Measurements from ENCODE around the gene ERRFI1. TPM values are rescaled to one million over a fixed set of nuclear protein-coding genes. Genes with fewer than 3 reads are reported as not detected.

The ERRFI1 gene
- total and polyA plus RNA-seq, 10 of the 15 experiments (the other 5 are each of a cell fraction or from before 2014, with no cell fraction given), result 0.90 to 6.5 (median 3.1) TPM

DNA sequence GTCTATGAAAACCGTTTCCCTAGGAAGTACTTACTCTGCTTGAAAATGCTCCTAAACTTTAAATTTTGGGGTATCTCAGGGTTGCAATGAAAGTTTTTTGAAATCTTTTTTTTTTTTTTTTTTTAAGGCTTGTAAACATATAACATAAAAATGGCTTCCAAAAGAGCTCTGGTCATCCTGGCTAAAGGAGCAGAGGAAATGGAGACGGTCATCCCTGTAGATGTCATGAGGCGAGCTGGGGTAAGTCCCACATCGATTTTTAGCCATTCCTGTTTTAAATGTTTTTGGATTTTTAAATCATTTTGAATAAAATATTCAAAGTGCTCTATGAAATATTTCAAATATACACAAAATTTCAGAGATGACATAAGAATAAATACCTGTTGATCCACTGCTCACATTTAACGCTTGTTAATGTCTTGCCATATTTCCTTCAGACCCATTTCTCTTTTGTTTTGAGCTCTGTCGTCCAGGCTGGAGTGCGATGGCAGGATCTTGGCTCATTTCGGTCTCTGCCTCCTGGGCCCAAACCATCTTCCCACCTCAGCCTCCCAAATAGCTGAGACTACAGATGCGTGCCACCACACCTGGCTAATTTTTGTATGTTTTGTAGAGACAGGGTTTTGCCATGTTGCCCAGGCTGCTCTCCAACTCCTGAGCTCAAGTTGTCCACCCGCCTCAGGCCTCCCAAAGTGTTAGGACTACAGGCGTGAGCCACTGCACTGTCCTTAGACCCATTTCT lies 63.3 kb downstream of the ERRFI1 start:
- FAIRE-seq, result no peak
- RAD21 ChIA-PET (ENCODE audit: unreplicated experiment), result interaction anchor here (1.1 to 1.3 kb wide), 2 partner anchors 13 to 22 kb away, joined by 3 to 5 read pairs; partner anchors contain the start of gene TNFRSF9

DNA sequence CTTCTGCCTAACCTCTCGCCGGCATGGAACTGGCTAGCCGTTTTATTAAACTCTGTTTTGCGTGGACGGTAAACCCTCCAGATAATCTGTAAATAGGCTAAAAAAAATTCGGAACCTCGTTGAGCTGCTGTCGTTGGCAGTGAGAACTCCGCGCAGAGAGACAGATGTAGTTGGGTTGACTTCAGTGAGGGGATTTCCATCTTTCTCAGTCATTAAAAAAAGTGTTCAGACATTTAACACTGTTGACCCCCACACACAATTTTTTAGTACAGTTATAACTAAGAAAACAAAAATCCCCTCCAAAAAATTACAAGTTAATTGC lies 64.1 kb downstream of the ERRFI1 start:
- H3K36me3 ChIP-seq (ENCODE audit: control insufficient read depth in 2 of 2, insufficient read depth in 2 of 2, low read length in 1 of 2), result peaks cover 0 to 21% of the 10 kb centered on the region in 2 experiments; a peak in 3 of 4 replicates
- peak overlapping the region; percentile 71 for H3K4me2 ChIP-seq (ENCODE audit: control insufficient read depth, insufficient read depth)
- WGBS (ENCODE audit: insufficient coverage, insufficient replicate concordance, low lambda C conversion rate, missing lambda C conversion rate), result 3% methylated on average over 10 of the region's 10 CpGs
- DNase-seq (ENCODE audit: low read depth, low spot score), result no peak
- peaks cover 50% of the 10 kb centered on the region for H3K79me2 ChIP-seq (ENCODE audit: control insufficient read depth, insufficient read depth, low read length)
- no peak for FAIRE-seq
- ChIA-PET CTCF (interaction anchor here (1.1 kb wide), 1 partner anchor 22 kb away, joined by 4 read pairs; the partner anchor contains the start of gene TNFRSF9), SMC1A (ENCODE audit: uncharacterized antibody, unreplicated experiment) (interaction anchor here (0.8 to 2.5 kb wide), 4 partner anchors 18 to 31 kb away, joined by 3 to 7 read pairs (median 4); partner anchors contain the start of gene TNFRSF9), POLR2A (interaction anchor here (1.0 to 1.5 kb wide), 3 partner anchors 13 to 22 kb away, joined by 3 to 5 read pairs (median 4); no protein-coding TSS in a partner anchor), RAD21 (ENCODE audit: unreplicated experiment) (interaction anchor here (1.3 to 1.4 kb wide), 2 partner anchors 14 to 20 kb away, joined by 3 to 4 read pairs; no protein-coding TSS in a partner anchor)
- H3K9me3 ChIP-seq (replicated peaks; ENCODE audit: control insufficient read depth, insufficient read depth, low read length), result no peaks in the 10 kb centered on the region
- peak overlapping the region; percentile 94 for H3K27ac ChIP-seq (ENCODE audit: control insufficient read depth, insufficient read depth)
- peak overlapping the region; percentile 97 for H3K9ac ChIP-seq (ENCODE audit: control insufficient read depth, insufficient read depth, low read length)
- H2AFZ ChIP-seq (ENCODE audit: control insufficient read depth, low read depth, low read length), result peak overlapping the region; percentile 77
- peak overlapping the region; percentile 84 for H3K4me3 ChIP-seq
- H3K4me1 ChIP-seq (ENCODE audit: control insufficient read depth, insufficient read depth, low read length), result peaks cover 6% of the 10 kb centered on the region; the same call in 1 of the 2 replicates
- intact Hi-C loops (cut with micrococcal nuclease; ENCODE audit: unreplicated experiment), result no loop called here
- no peaks in the 10 kb centered on the region for H3K27me3 ChIP-seq (replicated peaks in 1 of 2; ENCODE audit: control insufficient read depth in 2 of 2, insufficient read depth in 2 of 2, low read length in 1 of 2)
- no TSS peak for BruUV-seq (replicated peaks)
- no peaks in the 10 kb centered on the region; the same call in 1 of the 2 replicates for H4K20me1 ChIP-seq (ENCODE audit: control insufficient read depth, insufficient read depth)
- in situ Hi-C loops (cut with MboI), result no loop called here
- peak; percentile 52 for ATAC-seq
- no peak for TF ChIP-seq SPI1 (IDR thresholded peaks at IDR 0.05; ENCODE audit: borderline replicate concordance, insufficient read depth, low read depth, low read length)
- TF ChIP-seq, protein P1, sequence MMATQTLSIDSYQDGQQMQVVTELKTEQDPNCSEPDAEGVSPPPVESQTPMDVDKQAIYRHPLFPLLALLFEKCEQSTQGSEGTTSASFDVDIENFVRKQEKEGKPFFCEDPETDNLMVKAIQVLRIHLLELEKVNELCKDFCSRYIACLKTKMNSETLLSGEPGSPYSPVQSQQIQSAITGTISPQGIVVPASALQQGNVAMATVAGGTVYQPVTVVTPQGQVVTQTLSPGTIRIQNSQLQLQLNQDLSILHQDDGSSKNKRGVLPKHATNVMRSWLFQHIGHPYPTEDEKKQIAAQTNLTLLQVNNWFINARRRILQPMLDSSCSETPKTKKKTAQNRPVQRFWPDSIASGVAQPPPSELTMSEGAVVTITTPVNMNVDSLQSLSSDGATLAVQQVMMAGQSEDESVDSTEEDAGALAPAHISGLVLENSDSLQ (IDR thresholded peaks at IDR 0.05), result peak; percentile 45; the same call in 1 of the 2 replicates
- TF ChIP-seq MEF2B (IDR thresholded peaks at IDR 0.05; ENCODE audit: partially characterized antibody, poor library complexity, severe bottlenecking), result no peak
- TF ChIP-seq ZNF217 (IDR thresholded peaks at IDR 0.05), result 0 out of 2 replicates have a peak, but pooled peaks have one; percentile 9
- no peak for TF ChIP-seq MXI1 (IDR thresholded peaks at IDR 0.05; ENCODE audit: low read depth, low read length)
- no peak for TF ChIP-seq ETV6 (conservative IDR thresholded peaks at IDR 0.05 in 1 of 2, IDR thresholded peaks at IDR 0.05 in 1 of 2; ENCODE audit: borderline replicate concordance in 1 of 2, low read depth in 1 of 2)
- TF ChIP-seq, protein P2, sequence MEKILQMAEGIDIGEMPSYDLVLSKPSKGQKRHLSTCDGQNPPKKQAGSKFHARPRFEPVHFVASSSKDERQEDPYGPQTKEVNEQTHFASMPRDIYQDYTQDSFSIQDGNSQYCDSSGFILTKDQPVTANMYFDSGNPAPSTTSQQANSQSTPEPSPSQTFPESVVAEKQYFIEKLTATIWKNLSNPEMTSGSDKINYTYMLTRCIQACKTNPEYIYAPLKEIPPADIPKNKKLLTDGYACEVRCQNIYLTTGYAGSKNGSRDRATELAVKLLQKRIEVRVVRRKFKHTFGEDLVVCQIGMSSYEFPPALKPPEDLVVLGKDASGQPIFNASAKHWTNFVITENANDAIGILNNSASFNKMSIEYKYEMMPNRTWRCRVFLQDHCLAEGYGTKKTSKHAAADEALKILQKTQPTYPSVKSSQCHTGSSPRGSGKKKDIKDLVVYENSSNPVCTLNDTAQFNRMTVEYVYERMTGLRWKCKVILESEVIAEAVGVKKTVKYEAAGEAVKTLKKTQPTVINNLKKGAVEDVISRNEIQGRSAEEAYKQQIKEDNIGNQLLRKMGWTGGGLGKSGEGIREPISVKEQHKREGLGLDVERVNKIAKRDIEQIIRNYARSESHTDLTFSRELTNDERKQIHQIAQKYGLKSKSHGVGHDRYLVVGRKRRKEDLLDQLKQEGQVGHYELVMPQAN (conservative IDR thresholded peaks at IDR 0.05), result 0 out of 2 replicates have a peak, but pooled peaks have one; percentile 7

More for the DNA sequence above, 63.3 kb downstream of the ERRFI1 start:
- H3K36me3 ChIP-seq (ENCODE audit: control insufficient read depth in 2 of 2, insufficient read depth in 2 of 2, low read length in 1 of 2), result peaks cover 1 to 21% of the 10 kb centered on the region in 2 experiments
- peak overlapping the region; percentile 97 for H3K9ac ChIP-seq (ENCODE audit: control insufficient read depth, insufficient read depth, low read length)
- peak overlapping the region; percentile 84 for H3K4me3 ChIP-seq
- ChIA-PET SMC1A (ENCODE audit: uncharacterized antibody, unreplicated experiment) (interaction anchor here (0.6 to 1.8 kb wide), 4 partner anchors 13 to 845 kb away, joined by 3 to 7 read pairs (median 4); no protein-coding TSS in a partner anchor), CTCF (interaction anchor here (0.7 to 0.8 kb wide), 2 partner anchors 12 to 26 kb away, joined by 3 to 4 read pairs; no protein-coding TSS in a partner anchor), POLR2A (interaction anchor here (0.6 to 1.5 kb wide), 8 partner anchors 12 to 1173 kb away, joined by 3 to 7 read pairs (median 4); partner anchors contain the start of gene TNFRSF9)
- DNase-seq (ENCODE audit: low read depth, low spot score) (no peak), ATAC-seq (no peak)
- H2AFZ ChIP-seq (ENCODE audit: control insufficient read depth, low read depth, low read length), result no peak overlapping the region
- no peaks in the 10 kb centered on the region for H3K9me3 ChIP-seq (replicated peaks; ENCODE audit: control insufficient read depth, insufficient read depth, low read length)
- H3K4me2 ChIP-seq (ENCODE audit: control insufficient read depth, insufficient read depth), result peak overlapping the region; percentile 71
- 71% methylated on average over 11 of the region's 11 CpGs for WGBS (ENCODE audit: insufficient coverage, insufficient replicate concordance, low lambda C conversion rate, missing lambda C conversion rate)
- in situ Hi-C loops (cut with MboI) (no loop called here), intact Hi-C loops (cut with micrococcal nuclease; ENCODE audit: unreplicated experiment) (no loop called here)
- TF ChIP-seq YY1 (IDR thresholded peaks at IDR 0.05; ENCODE audit: low read depth, low read length) (peak; percentile 55; the same call in 1 of the 2 replicates), BHLHE40 (IDR thresholded peaks at IDR 0.05; ENCODE audit: borderline replicate concordance in 1 of 2, low read depth in 2 of 2, low read length in 1 of 2) (no peak)
- TF ChIP-seq, protein P3, sequence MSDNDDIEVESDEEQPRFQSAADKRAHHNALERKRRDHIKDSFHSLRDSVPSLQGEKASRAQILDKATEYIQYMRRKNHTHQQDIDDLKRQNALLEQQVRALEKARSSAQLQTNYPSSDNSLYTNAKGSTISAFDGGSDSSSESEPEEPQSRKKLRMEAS (IDR thresholded peaks at IDR 0.05; ENCODE audit: low read depth, low read length), result no peak
- peak overlapping the region; percentile 94 for H3K27ac ChIP-seq (ENCODE audit: control insufficient read depth, insufficient read depth)
- no peaks in the 10 kb centered on the region for H3K27me3 ChIP-seq (replicated peaks in 1 of 2; ENCODE audit: control insufficient read depth in 2 of 2, insufficient read depth in 2 of 2, low read length in 1 of 2)
- H3K4me1 ChIP-seq (ENCODE audit: control insufficient read depth, insufficient read depth, low read length), result peaks cover 10% of the 10 kb centered on the region
- BruUV-seq (replicated peaks), result no TSS peak
- no peaks in the 10 kb centered on the region; the same call in 1 of the 2 replicates for H4K20me1 ChIP-seq (ENCODE audit: control insufficient read depth, insufficient read depth)
- H3K79me2 ChIP-seq (ENCODE audit: control insufficient read depth, insufficient read depth, low read length), result peaks cover 58% of the 10 kb centered on the region

Measured in GM12878 (cell line).